Activated naive CD8-positive, alpha-beta T cell (primary cell): ENCODE results near the gene AKR1C3.
"Not testable (repeated sequence)": the region's sequence is repeated elsewhere in the genome, so short reads cannot be mapped to it uniquely, and the experiment has no call there.

Experiments
- H3K27ac Mint-ChIP-seq: one replicate; pipeline ENCODE4 v1.8.0; 2021; ENCODE audit warnings: mixed read lengths
- H3K27me3 Mint-ChIP-seq: one replicate; pipeline ENCODE4 v1.8.0; 2021; ENCODE audit warnings: mixed read lengths
- H3K36me3 Mint-ChIP-seq: one replicate; pipeline ENCODE4 v1.8.0; 2021; ENCODE audit warnings: mixed read lengths
- H3K4me1 Mint-ChIP-seq: one replicate; pipeline ENCODE4 v1.8.0; 2021; ENCODE audit warnings: low read depth, mixed read lengths
- H3K4me3 Mint-ChIP-seq: one replicate; pipeline ENCODE4 v1.8.0; 2021; ENCODE audit warnings: mild to moderate bottlenecking, mixed read lengths
- H3K9me3 Mint-ChIP-seq: one replicate; pipeline ENCODE4 v1.8.0; 2021; ENCODE audit warnings: low read depth, mixed read lengths

Gene AKR1C3

DNA sequence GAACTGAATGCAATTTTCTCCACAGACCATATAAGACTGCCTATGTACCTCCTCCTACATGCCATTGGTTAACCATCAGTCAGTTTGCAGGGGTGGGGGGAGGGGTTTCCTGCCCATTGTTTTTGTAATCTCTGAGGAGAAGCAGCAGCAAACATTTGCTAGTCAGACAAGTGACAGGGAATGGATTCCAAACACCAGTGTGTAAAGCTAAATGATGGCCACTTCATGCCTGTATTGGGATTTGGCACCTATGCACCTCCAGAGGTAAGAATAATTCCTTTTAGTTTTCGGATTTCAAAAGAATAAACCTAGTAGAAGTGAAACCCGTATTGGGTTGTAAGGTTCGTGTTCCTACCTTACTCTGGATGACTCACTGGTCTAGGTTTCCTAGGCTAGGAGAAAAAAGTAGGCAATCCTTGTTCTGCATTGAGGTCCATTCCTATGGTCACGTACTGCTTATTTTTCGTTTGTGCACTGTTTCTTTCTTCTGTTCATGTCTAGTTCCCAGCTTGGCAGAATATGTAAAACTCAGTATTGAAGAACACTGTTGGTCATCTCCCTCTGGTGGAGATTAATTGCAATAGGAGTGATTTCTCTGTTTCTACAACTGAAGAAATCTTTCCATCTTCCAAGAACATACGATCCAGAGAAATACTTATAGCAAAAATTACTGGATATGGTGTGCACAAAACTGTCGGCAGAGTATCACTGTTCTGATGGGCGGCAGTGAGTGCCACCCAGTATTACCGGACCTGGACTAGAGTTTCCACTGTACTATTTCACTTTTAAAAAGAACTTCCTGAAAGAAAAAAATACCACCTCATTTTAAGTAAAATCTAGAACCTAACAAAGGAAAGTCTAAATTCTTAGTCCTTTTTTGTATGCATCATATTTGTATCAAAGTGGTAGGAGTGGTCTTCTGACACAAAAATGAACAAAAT, at the start of gene AKR1C3:
Gene AKR1C3, plus strand, starts transcription at position 150 of the 941 bp plus-strand sequence. Its CDS starts 31 bp downstream, at position 181.
- Mint-ChIP-seq H3K4me1 (peaks cover 6% of the 10 kb centered on the region), H3K36me3 (peaks cover 2% of the 10 kb centered on the region), H3K27me3 (peaks cover 20% of the 10 kb centered on the region), H3K27ac (no peak within 1 kb of the TSS), H3K4me3 (peak within 1 kb of the TSS; percentile 78), H3K9me3 (peaks cover 11% of the 10 kb centered on the region)

DNA sequence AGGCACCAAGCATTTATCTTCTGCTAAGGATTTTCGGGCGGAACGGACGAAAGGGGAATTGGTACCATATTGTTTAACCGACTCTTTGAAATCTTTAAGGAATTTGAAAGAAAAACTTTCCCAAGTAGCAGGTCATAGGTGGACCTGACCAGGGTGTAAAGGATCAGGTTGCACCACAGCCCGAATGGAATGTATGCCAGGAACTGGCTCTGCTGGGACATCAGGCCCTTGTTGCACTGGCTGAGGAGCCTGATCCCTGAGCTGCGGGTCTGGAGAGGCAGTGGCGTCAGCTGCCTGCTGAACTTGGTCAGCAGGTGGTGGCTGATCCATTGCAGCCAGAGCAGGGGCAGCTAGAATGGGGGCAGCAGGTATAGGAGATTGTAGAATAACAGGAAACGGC, 49.1 kb upstream of the AKR1C3 start:
- Mint-ChIP-seq H3K27me3 (no peaks in the 10 kb centered on the region), H3K4me3 (no peak overlapping the region), H3K36me3 (no peaks in the 10 kb centered on the region), H3K4me1 (no peaks in the 10 kb centered on the region), H3K9me3 (no peaks in the 10 kb centered on the region), H3K27ac (no peak overlapping the region)

DNA sequence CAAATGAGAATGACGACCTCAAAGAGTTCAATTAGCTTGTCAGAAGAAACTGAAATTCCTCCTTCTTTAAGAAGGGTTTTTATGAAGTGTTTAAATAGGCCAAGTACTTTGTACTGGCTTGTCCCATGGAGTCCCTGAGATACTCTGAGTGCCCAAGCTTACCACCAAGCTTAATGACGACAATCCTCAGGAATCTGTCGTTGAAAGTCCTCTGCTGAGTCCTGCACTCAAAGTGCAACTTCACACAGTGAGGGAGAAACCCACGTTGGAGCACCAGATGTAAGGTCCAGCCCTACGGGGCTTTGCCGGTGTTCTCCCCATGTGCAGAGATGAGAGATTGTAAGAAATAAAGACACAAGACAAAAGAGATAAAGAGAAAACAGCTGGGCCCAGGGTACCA, 47.8 kb upstream of the AKR1C3 start:
- Mint-ChIP-seq H3K27ac (no peak overlapping the region), H3K4me1 (no peaks in the 10 kb centered on the region), H3K9me3 (no peaks in the 10 kb centered on the region), H3K27me3 (no peaks in the 10 kb centered on the region), H3K36me3 (no peaks in the 10 kb centered on the region), H3K4me3 (no peak overlapping the region)

DNA sequence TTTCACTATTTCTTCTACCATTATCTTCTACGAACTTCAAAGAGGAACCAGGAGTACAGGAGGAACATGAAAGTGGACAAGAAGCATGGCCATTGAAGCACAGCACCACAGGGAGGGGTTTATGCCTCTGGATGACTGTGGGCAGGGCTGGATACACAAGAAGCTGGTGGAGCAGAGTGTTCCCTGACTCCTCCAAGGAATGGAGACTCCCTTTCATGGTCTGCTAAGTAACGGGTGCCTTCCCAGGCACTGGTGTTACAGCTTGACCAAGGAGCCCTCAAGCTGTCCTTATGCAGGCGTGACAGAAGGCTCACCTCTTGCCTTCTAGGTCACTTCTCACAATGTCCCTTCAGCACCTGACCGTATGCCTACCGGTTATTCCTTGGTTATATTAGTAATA, 47.2 kb upstream of the AKR1C3 start:
- not testable (repeated sequence) for H3K27me3 Mint-ChIP-seq, H3K36me3 Mint-ChIP-seq, H3K9me3 Mint-ChIP-seq, H3K4me3 Mint-ChIP-seq, H3K4me1 Mint-ChIP-seq, H3K27ac Mint-ChIP-seq

DNA sequence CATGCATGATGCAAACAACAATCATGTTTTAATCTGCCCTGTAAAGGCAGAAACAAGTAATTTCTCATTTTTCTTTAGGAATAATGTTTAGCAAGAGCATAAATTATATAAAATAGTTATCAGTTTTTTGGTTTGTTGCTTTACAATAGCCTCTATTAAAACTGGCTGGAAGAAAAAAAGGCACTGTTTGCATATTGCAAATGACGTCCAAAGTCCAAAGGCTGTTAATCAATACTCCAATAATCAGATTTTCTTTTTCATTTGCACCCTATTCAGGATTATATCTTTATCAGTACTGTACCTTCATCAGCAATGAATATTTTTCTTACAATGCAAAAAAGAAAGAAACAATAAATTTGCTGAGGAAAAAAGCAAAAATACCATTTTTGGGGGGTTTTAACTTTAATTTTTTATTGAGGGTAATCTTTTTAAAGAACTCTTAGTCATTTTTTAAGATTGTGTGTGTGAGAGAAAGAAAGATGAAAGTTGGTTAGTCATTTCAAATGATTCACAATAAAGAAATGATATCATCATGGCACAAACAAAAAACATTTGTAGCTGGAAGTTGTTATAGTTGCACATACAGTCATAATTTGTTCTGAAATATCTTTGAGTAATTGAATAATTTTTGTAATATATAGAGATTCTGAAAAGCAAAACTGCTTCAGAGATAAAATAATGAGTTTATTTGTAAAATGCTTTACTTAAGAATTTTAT, 46.1 kb upstream of the AKR1C3 start:
- H3K27ac Mint-ChIP-seq = no peak overlapping the region
- H3K27me3 Mint-ChIP-seq = no peaks in the 10 kb centered on the region
- H3K4me1 Mint-ChIP-seq = no peaks in the 10 kb centered on the region
- H3K36me3 Mint-ChIP-seq = no peaks in the 10 kb centered on the region
- H3K4me3 Mint-ChIP-seq = no peak overlapping the region
- no peaks in the 10 kb centered on the region for H3K9me3 Mint-ChIP-seq

DNA sequence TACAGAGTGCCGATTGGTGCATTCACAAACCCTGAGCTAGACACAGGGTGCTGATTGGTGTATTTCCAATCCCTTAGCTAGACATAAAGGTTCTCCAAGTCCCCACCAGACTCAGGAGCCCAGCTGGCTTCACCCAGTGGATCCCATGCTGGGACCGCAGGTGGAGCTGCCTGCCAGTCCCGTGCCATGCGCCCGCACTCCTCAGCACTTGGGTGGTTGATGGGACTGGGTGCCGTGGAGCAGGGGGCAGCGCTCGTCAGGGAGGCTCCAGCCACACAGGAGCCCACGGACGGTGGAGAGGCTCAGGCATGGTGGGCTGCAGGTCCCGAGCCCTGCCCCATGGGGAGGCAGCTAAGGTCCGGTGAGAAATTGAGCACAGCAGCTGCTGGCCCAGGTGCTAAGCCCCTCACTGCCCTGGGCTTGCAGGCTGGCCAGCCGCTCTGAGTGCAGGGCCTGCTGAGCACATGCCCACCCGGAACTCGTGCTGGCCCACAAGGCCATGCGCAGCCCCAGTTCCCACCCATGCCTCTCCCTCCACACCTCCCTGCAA, 41.2 kb upstream of the AKR1C3 start:
- not testable (repeated sequence) for H3K4me3 Mint-ChIP-seq, H3K4me1 Mint-ChIP-seq, H3K27me3 Mint-ChIP-seq, H3K36me3 Mint-ChIP-seq, H3K9me3 Mint-ChIP-seq, H3K27ac Mint-ChIP-seq

DNA sequence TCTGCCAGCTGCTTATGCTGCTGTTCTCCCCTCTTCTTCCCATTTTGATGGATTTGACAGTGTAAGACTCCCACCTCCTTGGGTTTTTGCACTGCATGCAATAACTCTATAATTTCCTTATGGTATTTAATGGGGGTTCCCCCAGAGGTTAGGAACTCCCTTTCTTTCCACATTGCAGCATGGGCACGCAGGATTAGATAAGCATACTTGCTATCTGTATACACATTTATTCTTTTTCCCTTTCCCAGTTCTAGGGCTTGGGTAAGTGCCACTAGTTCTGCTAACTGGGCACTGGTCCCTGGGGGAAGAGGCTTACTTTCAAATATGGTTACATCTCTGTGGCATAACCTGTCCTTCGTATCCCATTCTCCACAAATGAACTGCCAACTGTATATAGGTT, 39.4 kb upstream of the AKR1C3 start:
- H3K36me3 Mint-ChIP-seq, H3K9me3 Mint-ChIP-seq, H3K27me3 Mint-ChIP-seq, H3K4me1 Mint-ChIP-seq, H3K4me3 Mint-ChIP-seq, H3K27ac Mint-ChIP-seq: not testable (repeated sequence)

DNA sequence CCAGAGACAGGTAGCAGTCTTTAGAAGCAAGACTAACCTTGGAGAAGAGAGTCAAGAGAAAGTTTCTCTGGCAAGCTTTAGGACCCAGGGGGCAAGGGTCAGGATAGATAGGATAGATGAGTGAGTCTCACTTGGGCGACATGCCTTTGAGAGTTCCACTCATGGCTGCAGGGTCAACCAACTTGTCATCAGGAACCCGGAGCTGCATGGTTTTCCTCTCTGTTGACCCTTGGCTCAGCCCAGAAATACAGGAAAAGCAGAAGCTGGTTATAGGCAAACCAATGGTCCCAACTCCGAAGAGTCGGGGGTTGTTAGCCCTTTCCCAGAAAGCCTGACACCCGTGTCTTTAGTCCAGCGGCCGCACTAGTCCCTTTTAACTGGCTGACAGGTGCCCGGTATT, 34.9 kb upstream of the AKR1C3 start:
- not testable (repeated sequence) for H3K27me3 Mint-ChIP-seq, H3K36me3 Mint-ChIP-seq, H3K4me1 Mint-ChIP-seq, H3K27ac Mint-ChIP-seq, H3K4me3 Mint-ChIP-seq, H3K9me3 Mint-ChIP-seq

DNA sequence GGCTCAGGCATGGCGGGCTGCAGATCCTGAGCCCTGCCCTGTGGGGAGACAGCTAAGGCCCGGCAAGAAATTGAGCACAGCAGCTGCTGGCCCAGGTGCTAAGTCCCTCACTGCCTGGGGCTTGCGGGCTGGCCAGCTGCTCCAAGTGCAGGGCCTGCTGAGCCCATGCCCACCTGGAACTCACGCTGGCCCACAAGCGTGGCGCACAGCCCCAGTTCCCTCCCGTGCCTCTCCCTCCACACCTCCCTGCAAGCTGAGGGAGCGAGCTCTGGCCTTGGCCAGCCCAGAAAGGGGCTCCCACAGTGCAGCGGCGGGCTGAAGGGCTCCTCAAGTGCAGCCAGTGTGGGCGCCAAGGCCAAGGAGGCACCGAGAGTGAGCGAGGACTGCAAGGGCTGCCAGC, 33.4 kb upstream of the AKR1C3 start:
- H3K36me3 Mint-ChIP-seq, H3K27me3 Mint-ChIP-seq, H3K4me3 Mint-ChIP-seq, H3K4me1 Mint-ChIP-seq, H3K27ac Mint-ChIP-seq, H3K9me3 Mint-ChIP-seq: not testable (repeated sequence)

DNA sequence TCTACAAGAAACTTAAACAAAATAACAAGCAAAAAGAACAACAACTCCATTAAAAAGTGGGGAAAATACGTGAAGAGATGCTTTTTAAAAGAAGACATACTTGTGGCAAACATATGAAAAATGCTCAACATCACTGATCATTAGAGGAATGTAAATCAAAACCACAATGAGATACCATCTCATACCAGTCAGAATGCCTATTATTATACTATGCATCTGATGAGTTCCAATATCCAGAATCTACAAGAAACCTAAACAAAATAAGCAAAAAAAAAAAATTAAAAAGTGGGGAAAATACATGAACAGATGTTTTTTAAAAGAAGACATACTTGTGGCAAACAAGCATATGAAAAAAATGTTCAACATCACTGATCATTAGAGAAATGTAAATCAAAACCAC, 29.6 kb upstream of the AKR1C3 start:
- H3K27ac Mint-ChIP-seq = no peak overlapping the region
- peaks cover 2% of the 10 kb centered on the region for H3K36me3 Mint-ChIP-seq

DNA sequence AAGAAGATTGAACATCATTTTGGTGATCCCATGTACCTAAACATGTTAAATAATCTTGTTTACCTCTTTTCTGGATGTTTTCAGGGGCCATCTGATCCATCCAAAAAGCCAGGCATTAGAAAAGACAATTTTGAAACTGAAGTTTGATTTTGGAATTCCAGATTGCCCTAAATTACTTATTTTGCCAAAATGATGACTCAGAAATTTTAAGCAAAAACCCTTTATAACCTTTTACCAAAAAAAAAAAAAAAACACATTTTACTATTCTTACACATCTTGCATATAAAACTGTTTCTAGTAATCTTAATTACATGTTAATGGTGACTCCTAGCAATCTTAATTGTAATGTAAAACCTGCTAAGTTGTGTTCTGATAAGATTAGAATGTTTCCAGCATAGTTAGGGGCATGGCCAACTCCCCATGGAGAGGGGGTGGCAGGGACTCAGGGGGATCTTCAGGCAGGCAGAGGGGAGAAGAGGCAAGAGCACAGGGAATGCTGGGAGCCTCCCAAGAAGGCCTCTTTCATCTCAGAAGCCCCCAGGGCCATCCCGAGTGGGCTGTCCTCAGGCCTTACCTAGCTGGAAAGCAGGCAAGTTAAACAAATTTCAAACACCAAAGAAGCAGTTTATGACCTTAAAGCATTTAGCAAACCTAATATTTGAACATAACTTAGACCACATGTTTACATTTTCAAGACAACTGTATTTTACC, 25.8 kb upstream of the AKR1C3 start:
- Mint-ChIP-seq H3K4me3 (no peak overlapping the region), H3K36me3 (peaks cover 2% of the 10 kb centered on the region), H3K27ac (no peak overlapping the region), H3K27me3 (no peaks in the 10 kb centered on the region), H3K4me1 (no peaks in the 10 kb centered on the region), H3K9me3 (no peaks in the 10 kb centered on the region)

More for the DNA sequence above, 29.6 kb upstream of the AKR1C3 start:
- Mint-ChIP-seq H3K4me1 (no peaks in the 10 kb centered on the region), H3K27me3 (peaks cover 1% of the 10 kb centered on the region), H3K9me3 (no peaks in the 10 kb centered on the region), H3K4me3 (no peak overlapping the region)

DNA sequence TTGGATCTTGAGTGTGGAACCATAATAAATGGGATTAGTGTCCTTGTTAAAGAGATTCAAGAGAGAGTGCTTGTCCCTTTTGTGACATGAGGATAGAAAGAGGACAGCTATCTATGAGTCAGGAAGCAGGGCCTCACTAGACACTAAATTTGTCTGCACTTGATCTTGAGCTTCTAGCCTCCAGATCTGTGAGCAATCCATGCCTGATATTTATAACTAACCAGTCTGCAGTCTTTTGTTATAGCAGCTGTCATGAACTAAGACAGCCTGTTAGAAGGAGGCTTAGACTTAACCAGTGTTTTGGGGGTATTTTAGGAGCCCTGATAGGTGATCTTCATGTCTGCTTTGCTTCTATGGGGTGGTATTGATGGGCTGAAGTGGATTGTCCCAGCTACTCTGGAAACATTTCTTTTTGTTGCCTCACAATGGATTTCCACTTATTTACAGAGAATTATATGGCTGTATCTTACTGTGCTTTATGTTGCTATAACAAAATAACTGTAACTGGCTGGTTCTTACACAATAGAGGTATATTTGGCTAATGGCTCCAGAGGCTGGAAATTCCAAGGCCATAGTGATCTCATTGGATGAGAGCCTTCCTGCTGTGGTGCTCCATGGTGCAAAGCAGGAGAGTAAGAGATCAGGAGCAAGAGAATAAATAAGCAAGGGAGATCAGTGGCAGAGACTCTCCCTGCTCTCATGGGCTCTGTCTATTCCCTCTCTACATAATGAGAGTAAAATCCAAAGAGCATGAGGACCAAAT, 23.4 kb upstream of the AKR1C3 start:
- Mint-ChIP-seq H3K4me3 (no peak overlapping the region), H3K27ac (no peak overlapping the region), H3K4me1 (no peaks in the 10 kb centered on the region), H3K36me3 (peaks cover 2% of the 10 kb centered on the region), H3K27me3 (no peaks in the 10 kb centered on the region), H3K9me3 (no peaks in the 10 kb centered on the region)

DNA sequence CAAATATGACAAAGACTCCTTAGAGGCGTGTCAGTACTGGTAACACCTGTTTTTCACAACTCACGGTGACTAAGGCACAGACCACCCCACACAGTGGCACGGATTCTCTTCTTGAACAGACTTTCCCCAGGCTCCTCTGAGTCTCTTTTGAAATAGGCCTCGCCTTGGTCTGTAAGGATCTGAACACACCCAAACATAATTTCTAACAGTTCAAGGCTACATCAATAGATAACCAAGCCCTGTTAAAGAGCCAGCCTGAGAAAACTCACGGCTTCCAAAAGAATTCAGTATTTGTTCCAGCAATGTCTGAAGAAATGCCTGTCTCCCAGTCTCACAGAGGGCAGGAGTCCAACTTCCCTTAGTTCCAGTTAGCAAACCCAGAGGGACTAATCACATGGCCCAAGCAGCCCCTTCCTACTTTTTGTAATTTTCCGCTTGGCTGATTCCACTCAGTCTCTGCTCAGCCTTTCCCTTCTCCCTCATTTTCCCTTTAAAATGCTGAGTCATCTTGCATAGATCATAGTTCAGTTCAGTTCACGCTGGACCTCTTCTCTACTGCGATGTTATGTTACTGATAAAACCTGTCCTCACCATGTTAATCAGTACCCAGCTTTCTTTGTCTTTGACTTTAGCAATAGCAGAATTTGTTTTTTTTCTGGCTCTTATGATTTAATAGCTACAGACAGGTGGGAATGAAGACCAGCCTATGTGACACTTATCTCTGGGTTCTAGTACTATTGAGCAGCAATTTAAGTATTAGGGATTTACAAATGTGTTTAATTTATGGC, 22.6 kb upstream of the AKR1C3 start:
- Mint-ChIP-seq H3K27ac (no peak overlapping the region), H3K36me3 (peaks cover 2% of the 10 kb centered on the region), H3K9me3 (no peaks in the 10 kb centered on the region), H3K4me1 (no peaks in the 10 kb centered on the region), H3K4me3 (no peak overlapping the region), H3K27me3 (no peaks in the 10 kb centered on the region)

DNA sequence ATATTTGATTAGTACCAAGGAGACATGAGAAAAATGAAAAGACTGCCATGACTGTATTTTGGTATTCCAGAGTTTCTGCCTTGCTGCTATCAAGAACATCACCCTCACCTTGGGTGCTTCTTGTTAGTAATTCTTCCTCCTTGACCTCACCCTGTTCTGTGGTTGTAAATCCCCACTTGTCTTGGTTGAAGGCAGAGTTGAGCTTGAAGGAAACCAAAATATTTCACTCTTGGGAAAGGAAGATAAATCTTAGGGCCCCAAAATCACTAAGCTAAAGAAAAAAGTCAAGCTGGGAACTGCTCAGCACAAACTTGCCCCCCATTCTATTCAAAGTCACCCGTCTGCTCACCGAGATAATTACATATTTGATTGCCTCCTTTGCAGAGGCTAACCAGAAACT, 20.6 kb upstream of the AKR1C3 start:
- Mint-ChIP-seq H3K9me3 (no peaks in the 10 kb centered on the region), H3K27me3 (no peaks in the 10 kb centered on the region), H3K27ac (no peak overlapping the region), H3K36me3 (no peaks in the 10 kb centered on the region), H3K4me3 (no peak overlapping the region), H3K4me1 (no peaks in the 10 kb centered on the region)
